H1 (cell line): ENCODE results near the gene GBP7. TPM values are rescaled to one million over a fixed set of nuclear protein-coding genes. Genes with fewer than 3 reads are reported as not detected.

Source experiments
- CTCF ChIA-PET: fragments of 300-600 bp; sonication (Branson Sonifier 250); formaldehyde crosslinking; loops from one replicate; lab custom pipeline; 2021; ENCODE audit not compliant: partially characterized antibody; lab: Charles Lee
- POLR2A ChIA-PET: fragments of 300-600 bp; sonication (Branson Sonifier 250); formaldehyde crosslinking; loops from one replicate; lab custom pipeline; 2021; ENCODE audit warnings: inconsistent platforms; ENCODE audit not compliant: partially characterized antibody; lab: Charles Lee
- DNase-seq, 2 experiments: peaks; one replicate each; pipeline versions ENCODE4 v3.0.0 to v3.0.0-alpha.2; 2010 to 2022; ENCODE audit warnings: low spot score in 2 of 2, low read depth in 1 of 2, mixed read lengths in 1 of 2
- FAIRE-seq: peaks from 2 replicates; lab custom pipeline; 2011; peaks lifted over from hg19 to GRCh38; lab: Jason Lieb, UNC
- H2AFZ ChIP-seq: 2 replicates; pipeline ENCODE4 v1.8.1; 2012; ENCODE audit warnings: low read length, inconsistent platforms
- H2AK5ac ChIP-seq: 2 replicates; pipeline ENCODE4 v1.6.1; 2013; ENCODE audit warnings: low read depth, low read length
- H2BK120ac ChIP-seq: replicated peaks from 2 replicates; pipeline ENCODE3; 2013; ENCODE audit warnings: low read depth, low read length, inconsistent platforms
- H2BK12ac ChIP-seq: 2 replicates; pipeline ENCODE4 v1.6.1; 2013; ENCODE audit warnings: low read depth, low read length
- H2BK15ac ChIP-seq: 2 replicates; pipeline ENCODE4 v1.6.1; 2013; ENCODE audit warnings: low read length
- H2BK20ac ChIP-seq: 2 replicates; pipeline ENCODE4 v1.6.1; 2013; ENCODE audit warnings: low read length
- H2BK5ac ChIP-seq: 2 replicates; pipeline ENCODE4 v1.6.1; 2013; ENCODE audit warnings: low read depth, low read length
- H3K14ac ChIP-seq: 2 replicates; pipeline ENCODE4 v1.6.1; 2013; ENCODE audit warnings: inconsistent platforms; ENCODE audit not compliant: insufficient read length
- H3K18ac ChIP-seq: 2 replicates; pipeline ENCODE4 v1.6.1; 2013; ENCODE audit warnings: low read length; ENCODE audit errors: extremely low read depth
- H3K23ac ChIP-seq: 2 replicates; pipeline ENCODE4 v1.6.1; 2013; ENCODE audit warnings: inconsistent platforms; ENCODE audit not compliant: insufficient read length
- H3K23me2 ChIP-seq: 2 replicates; pipeline ENCODE4 v1.6.1; 2013; ENCODE audit warnings: low read depth, low read length
- H3K27ac ChIP-seq: 2 replicates; pipeline ENCODE4 v1.6.1; 2011; ENCODE audit warnings: low read depth, low read length, inconsistent platforms
- H3K27me3 ChIP-seq, 4 experiments: replicated peaks in 1 of 4; 1 replicate in 1 of 4; 2 replicates in 3 of 4; pipeline versions ENCODE4 v1.6.1 to v1.8.1; 2011 to 2013; ENCODE audit warnings: low read length in 3 of 4, mild to moderate bottlenecking in 3 of 4, inconsistent platforms in 2 of 4, mixed read lengths in 2 of 4, moderate library complexity in 1 of 4; ENCODE audit not compliant: control insufficient read depth in 3 of 4, insufficient read depth in 3 of 4; ENCODE audit errors: extremely low read depth in 1 of 4
- H3K36me3 ChIP-seq, 4 experiments: 2 replicates each; pipeline versions ENCODE4 v1.6.1 to v1.8.1; 2011 to 2013; ENCODE audit warnings: mild to moderate bottlenecking in 4 of 4, low read length in 3 of 4, moderate library complexity in 2 of 4, control low read depth in 1 of 4, inconsistent platforms in 1 of 4; ENCODE audit not compliant: insufficient read depth in 4 of 4, control insufficient read depth in 2 of 4
- H3K4ac ChIP-seq: replicated peaks from 2 replicates; pipeline ENCODE3; 2013; ENCODE audit warnings: low read length, low read depth, mixed read lengths, inconsistent platforms; ENCODE audit not compliant: insufficient read length
- H3K4me1 ChIP-seq, 4 experiments: replicated peaks in 1 of 4; 1 replicate in 1 of 4; 2 replicates in 3 of 4; pipeline versions ENCODE4 v1.6.1 to v1.8.1; 2011 to 2013; ENCODE audit warnings: low read length in 3 of 4, inconsistent platforms in 2 of 4, mixed read lengths in 1 of 4; ENCODE audit not compliant: insufficient read depth in 4 of 4, control insufficient read depth in 3 of 4
- H3K4me2 ChIP-seq, 2 experiments: 2 replicates each; pipeline versions ENCODE4 v1.6.1 to v1.8.1; 2011 to 2013; ENCODE audit warnings: low read depth in 2 of 2, low read length in 2 of 2, control low read depth in 1 of 2, inconsistent platforms in 1 of 2, mild to moderate bottlenecking in 1 of 2; ENCODE audit not compliant: insufficient read depth in 1 of 2
- H3K4me3 ChIP-seq, 4 experiments: fragments of 200-600, 300-600 bp in 1 of 4; sonication (generic), shearing (Covaris generic), sonication (Bioruptor Twin) in 1 of 4; 2 replicates each; pipeline versions ENCODE4 v1.5.1 to v1.8.1; 2011 to 2016; ENCODE audit warnings: low read length in 4 of 4, low read depth in 3 of 4, control low read depth in 2 of 4, inconsistent platforms in 2 of 4, mild to moderate bottlenecking in 2 of 4, mixed read lengths in 1 of 4, moderate library complexity in 1 of 4; ENCODE audit not compliant: insufficient read depth in 2 of 4; ENCODE audit errors: extremely low read depth in 1 of 4
- H3K56ac ChIP-seq: replicated peaks from 2 replicates; pipeline ENCODE3; 2013; ENCODE audit warnings: low read depth, mild to moderate bottlenecking, mixed read lengths, low read length, inconsistent platforms; ENCODE audit not compliant: insufficient read length
- H3K79me1 ChIP-seq: 2 replicates; pipeline ENCODE4 v1.6.1; 2013; ENCODE audit warnings: low read depth, low read length, control low read depth
- H3K79me2 ChIP-seq, 2 experiments: 2 replicates each; pipeline versions ENCODE4 v1.6.1 to v1.8.1; 2012 to 2013; ENCODE audit warnings: low read length in 2 of 2, mild to moderate bottlenecking in 2 of 2, inconsistent platforms in 1 of 2; ENCODE audit not compliant: insufficient read depth in 2 of 2, control insufficient read depth in 1 of 2
- H3K9ac ChIP-seq, 4 experiments: replicated peaks in 1 of 4; 1 replicate in 1 of 4; 2 replicates in 3 of 4; pipeline versions ENCODE4 v1.6.1 to v1.8.1; 2011 to 2013; ENCODE audit warnings: low read depth in 3 of 4, low read length in 3 of 4, control low read depth in 2 of 4, mild to moderate bottlenecking in 2 of 4, moderate library complexity in 2 of 4, inconsistent platforms in 1 of 4; ENCODE audit errors: extremely low read depth in 1 of 4
- H3K9me3 ChIP-seq, 2 experiments: 2 replicates each; pipeline versions ENCODE4 v1.6.1 to v1.8.1; 2012 to 2013; ENCODE audit warnings: mild to moderate bottlenecking in 2 of 2, moderate library complexity in 2 of 2, control low read depth in 1 of 2, inconsistent platforms in 1 of 2, low read depth in 1 of 2, low read length in 1 of 2, mixed read lengths in 1 of 2; ENCODE audit not compliant: insufficient read depth in 2 of 2
- H4K20me1 ChIP-seq, 2 experiments: replicated peaks in 1 of 2; 2 replicates each; pipeline versions ENCODE3 to v1.8.1; 2011 to 2013; ENCODE audit warnings: inconsistent platforms in 2 of 2, low read length in 2 of 2, mild to moderate bottlenecking in 1 of 2; ENCODE audit not compliant: insufficient read depth in 2 of 2, control insufficient read depth in 1 of 2
- H4K5ac ChIP-seq: 2 replicates; pipeline ENCODE4 v1.6.1; 2013; ENCODE audit warnings: low read length, low read depth, mixed read lengths, inconsistent platforms; ENCODE audit not compliant: insufficient read length
- H4K8ac ChIP-seq: 2 replicates; pipeline ENCODE4 v1.8.0; 2013; ENCODE audit warnings: mild to moderate bottlenecking, moderate library complexity, low read length, inconsistent platforms; ENCODE audit not compliant: insufficient read depth; ENCODE audit errors: extremely low read depth
- H4K91ac ChIP-seq: replicated peaks from 2 replicates; pipeline ENCODE3; 2013; ENCODE audit warnings: low read length, mixed read lengths, inconsistent platforms; ENCODE audit not compliant: insufficient read length
- ATF3 ChIP-seq: IDR thresholded peaks from 2 replicates; pipeline ENCODE4 v1.6.1; 2011; ENCODE audit warnings: low read depth, mild to moderate bottlenecking, low read length; ENCODE audit not compliant: insufficient read depth
- BACH1 ChIP-seq: IDR thresholded peaks from 2 replicates; pipeline ENCODE4 v1.6.1; 2012; ENCODE audit warnings: low read length, improper control_type of control experiment
- CHD1 ChIP-seq: IDR thresholded peaks from 2 replicates; pipeline ENCODE4 v1.6.1; 2012; ENCODE audit warnings: low read depth, low read length, improper control_type of control experiment
- EP300 ChIP-seq, 2 experiments: IDR thresholded peaks; 1 replicate in 1 of 2; 2 replicates in 1 of 2; pipeline ENCODE4 v1.6.1; 2011 to 2012; ENCODE audit warnings: low read depth in 2 of 2, low read length in 2 of 2, mild to moderate bottlenecking in 2 of 2, borderline replicate concordance in 1 of 2, inconsistent platforms in 1 of 2, moderate library complexity in 1 of 2
- HDAC2 ChIP-seq, 2 experiments: fragments of 300-600 bp in 1 of 2; sonication (generic) in 1 of 2; IDR thresholded peaks; 2 replicates each; pipeline ENCODE4 v1.6.1; 2011 to 2012; ENCODE audit warnings: low read depth in 2 of 2, low read length in 2 of 2, mild to moderate bottlenecking in 2 of 2, moderate library complexity in 2 of 2, borderline replicate concordance in 1 of 2, inconsistent platforms in 1 of 2
- POLR2AphosphoS5 ChIP-seq: IDR thresholded peaks from 2 replicates; pipeline ENCODE4 v1.6.1; 2011; ENCODE audit warnings: low read depth, low read length
- SIN3A ChIP-seq, 2 experiments: IDR thresholded peaks in 1 of 2; conservative IDR thresholded peaks in 1 of 2; 2 replicates each; pipeline ENCODE4 v1.6.1; 2011 to 2012; ENCODE audit warnings: low read length in 2 of 2, improper control_type of control experiment in 1 of 2, low read depth in 1 of 2, mild to moderate bottlenecking in 1 of 2
- SP4 ChIP-seq: IDR thresholded peaks from 2 replicates; pipeline ENCODE4 v1.6.1; 2012; ENCODE audit warnings: low read length, inconsistent platforms
- TCF12 ChIP-seq: IDR thresholded peaks from 2 replicates; pipeline ENCODE4 v1.6.1; 2011; ENCODE audit warnings: low read depth, mild to moderate bottlenecking, low read length
- polyA plus RNA-seq, 7 experiments: library from polyadenylated mRNA; depleted of rRNA in 3 of 7; stranded (reverse) in 5 of 7; unstranded in 2 of 7; fragments of >200 nt in 5 of 7; fragments of 200-250 nt in 2 of 7; gene quantifications; 1 replicate in 5 of 7; 2 replicates in 1 of 7; 4 replicates in 1 of 7; pipeline versions ENCODE4 v1.2.1 to v1.2.3, GENCODE V29; 2011 to 2013; ENCODE audit warnings: missing spikeins in 2 of 7, mixed read lengths in 2 of 7
- total RNA-seq: library from RNA; stranded (reverse); fragmentation: NEBNext Ultra II Directional; extraction: Animal tissue kit (Norgen Biotek cat#: 25700); gene quantifications from 2 replicates; pipeline ENCODE4 v1.2.1, GENCODE V29; 2021
- TF ChIP-seq, protein P1 (sequence below): IDR thresholded peaks from 2 replicates; pipeline ENCODE4 v1.6.1; 2012; ENCODE audit warnings: inconsistent platforms
- TF ChIP-seq, protein P2 (sequence below): IDR thresholded peaks from 2 replicates; pipeline ENCODE4 v1.6.1; 2012; ENCODE audit warnings: low read length, inconsistent platforms

Gene GBP7
- total and polyA plus RNA-seq, 2 of the 8 experiments (the other 6 are each of a cell fraction or from before 2014, with no cell fraction given) = not detected

DNA sequence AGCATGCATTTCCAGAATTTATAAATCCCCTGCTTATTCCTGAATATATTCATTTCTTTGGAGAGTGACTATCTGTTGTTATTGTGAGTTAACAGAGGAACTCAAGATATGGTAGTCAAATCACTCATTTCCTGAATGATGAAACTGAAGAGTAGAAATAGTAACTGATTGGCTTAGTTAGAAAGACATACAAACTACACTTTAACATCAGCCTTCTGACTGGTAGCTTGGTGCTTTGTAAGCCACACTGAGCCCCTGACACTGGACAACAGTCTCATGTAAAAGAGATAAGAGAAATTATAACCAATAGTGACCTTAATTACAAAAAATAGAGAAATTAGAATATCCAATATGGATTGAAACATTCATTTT is 4.8 kb downstream of the GBP7 start:
- no peak overlapping the region for H3K56ac ChIP-seq
- no peaks in the 10 kb centered on the region for H3K23me2 ChIP-seq
- H2AFZ ChIP-seq = no peak overlapping the region
- ChIA-PET CTCF (no interaction called here), POLR2A (no interaction called here)
- no peaks in the 10 kb centered on the region for H3K9me3 ChIP-seq
- H3K9ac ChIP-seq = no peak overlapping the region
- no peak overlapping the region for H4K8ac ChIP-seq
- no peak overlapping the region for H2AK5ac ChIP-seq
- no peak overlapping the region for H2BK15ac ChIP-seq
- no peak overlapping the region for H2BK120ac ChIP-seq
- no peaks in the 10 kb centered on the region for H3K4me1 ChIP-seq
- H3K27ac ChIP-seq = no peak overlapping the region
- H2BK12ac ChIP-seq = no peak overlapping the region
- H3K4me2 ChIP-seq = no peak overlapping the region
- H4K5ac ChIP-seq = no peak overlapping the region
- no peaks in the 10 kb centered on the region for H3K36me3 ChIP-seq
- H3K79me2 ChIP-seq = no peaks in the 10 kb centered on the region
- H4K91ac ChIP-seq = no peak overlapping the region
- H3K4me3 ChIP-seq = no peak overlapping the region
- TF ChIP-seq HDAC2 (IDR thresholded peaks at IDR 0.05; ENCODE audit: borderline replicate concordance in 1 of 2, low read depth in 2 of 2, low read length in 2 of 2) (no peak), TCF12 (no peak), BACH1 (no peak), SP4 (no peak), EP300 (IDR thresholded peaks at IDR 0.05; ENCODE audit: borderline replicate concordance in 1 of 2, low read depth in 2 of 2, low read length in 2 of 2) (no peak), SIN3A (conservative IDR thresholded peaks at IDR 0.05 in 1 of 2, IDR thresholded peaks at IDR 0.05 in 1 of 2; ENCODE audit: low read depth in 1 of 2, low read length in 2 of 2) (no peak), CHD1 (no peak), POLR2AphosphoS5 (no peak), ATF3 (no peak)
- TF ChIP-seq, protein P1, sequence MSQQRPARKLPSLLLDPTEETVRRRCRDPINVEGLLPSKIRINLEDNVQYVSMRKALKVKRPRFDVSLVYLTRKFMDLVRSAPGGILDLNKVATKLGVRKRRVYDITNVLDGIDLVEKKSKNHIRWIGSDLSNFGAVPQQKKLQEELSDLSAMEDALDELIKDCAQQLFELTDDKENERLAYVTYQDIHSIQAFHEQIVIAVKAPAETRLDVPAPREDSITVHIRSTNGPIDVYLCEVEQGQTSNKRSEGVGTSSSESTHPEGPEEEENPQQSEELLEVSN = no peak
- TF ChIP-seq, protein P2, sequence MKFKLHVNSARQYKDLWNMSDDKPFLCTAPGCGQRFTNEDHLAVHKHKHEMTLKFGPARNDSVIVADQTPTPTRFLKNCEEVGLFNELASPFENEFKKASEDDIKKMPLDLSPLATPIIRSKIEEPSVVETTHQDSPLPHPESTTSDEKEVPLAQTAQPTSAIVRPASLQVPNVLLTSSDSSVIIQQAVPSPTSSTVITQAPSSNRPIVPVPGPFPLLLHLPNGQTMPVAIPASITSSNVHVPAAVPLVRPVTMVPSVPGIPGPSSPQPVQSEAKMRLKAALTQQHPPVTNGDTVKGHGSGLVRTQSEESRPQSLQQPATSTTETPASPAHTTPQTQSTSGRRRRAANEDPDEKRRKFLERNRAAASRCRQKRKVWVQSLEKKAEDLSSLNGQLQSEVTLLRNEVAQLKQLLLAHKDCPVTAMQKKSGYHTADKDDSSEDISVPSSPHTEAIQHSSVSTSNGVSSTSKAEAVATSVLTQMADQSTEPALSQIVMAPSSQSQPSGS = no peak
- H3K27me3 ChIP-seq = no peaks in the 10 kb centered on the region
- no peak overlapping the region for H3K23ac ChIP-seq
- H3K18ac ChIP-seq = no peak overlapping the region
- DNase-seq = no peak
- no peaks in the 10 kb centered on the region for H4K20me1 ChIP-seq
- H2BK5ac ChIP-seq = no peak overlapping the region
- no peak overlapping the region for H3K14ac ChIP-seq
- no peak for FAIRE-seq
- no peaks in the 10 kb centered on the region for H3K79me1 ChIP-seq
- no peak overlapping the region for H2BK20ac ChIP-seq
- H3K4ac ChIP-seq = no peak overlapping the region
